Right renal pelvis (tissue), 4 donors: Measurements from ENCODE around the gene FGA. TPM values are rescaled to one million over a fixed set of nuclear protein-coding genes. Genes with fewer than 3 reads are reported as not detected.
A peak's percentile ranks its signal among the peaks of the same experiment; 100 is the strongest.

Experiments used
- DNase-seq, 4 donors: peaks; one replicate each; pipeline ENCODE4 v3.0.0-alpha.2; 2013; ENCODE audit warnings: low read depth in 4 of 4, low spot score in 3 of 4, missing footprints in 1 of 4
- polyA plus RNA-seq, 4 donors: library from polyadenylated mRNA; unstranded; fragments of 120-200 nt; gene quantifications; one replicate each; pipeline ENCODE4 v1.2.1, GENCODE V29; 2013; ENCODE audit not compliant: insufficient read length in 4 of 4

FGA gene
- polyA plus RNA-seq, 4 donors = 0.06 to 1.7 (median 0.39) TPM

GRCh38 chr4:154583677-154584076, 6.9 kb downstream of the FGA start:
- no peak for DNase-seq

GRCh38 chr4:154583230-154583629, 7.3 kb downstream of the FGA start:
- DNase-seq = no peak

DNA sequence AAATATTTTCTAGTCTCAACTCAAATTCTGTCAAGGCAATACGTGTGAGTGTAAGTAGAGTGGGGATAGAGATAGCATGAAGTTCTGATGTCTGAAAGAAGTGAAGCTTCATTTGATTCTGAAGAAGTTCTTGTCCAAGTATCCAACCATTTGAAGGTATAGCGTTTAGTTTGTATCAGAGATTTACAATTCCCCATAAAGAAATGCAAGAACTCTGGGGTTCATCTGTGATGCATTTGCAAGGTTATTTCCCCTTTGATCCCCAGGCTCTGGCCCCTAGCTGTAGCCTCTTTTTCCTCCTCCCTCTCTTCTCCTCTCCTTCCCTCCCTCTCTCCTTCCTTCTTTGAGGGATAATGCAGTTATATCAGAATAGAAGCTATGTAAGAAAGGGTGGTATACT, 7.8 kb downstream of the FGA start:
- no peak for DNase-seq

DNA sequence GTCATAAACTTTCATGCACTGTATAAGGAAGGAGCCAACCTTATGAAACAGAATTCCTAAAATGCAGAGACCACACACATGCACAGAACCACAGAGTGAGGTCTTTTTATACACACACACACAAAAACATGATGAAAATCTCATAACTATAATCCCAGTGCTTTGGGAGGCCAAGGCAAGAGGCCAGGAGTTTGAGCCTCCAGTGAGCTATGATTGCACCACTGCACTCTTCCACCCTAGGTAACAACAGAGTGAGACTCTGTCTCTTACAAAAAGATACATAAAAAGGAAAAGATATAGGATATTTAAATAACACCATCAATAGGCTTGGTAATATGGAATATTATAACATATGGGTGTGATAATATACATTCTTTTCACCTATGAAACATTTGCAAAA, 10.6 kb downstream of the FGA start:
- DNase-seq = no peak

GRCh38 chr4:154578919-154579318, 11.6 kb downstream of the FGA start:
- no peak for DNase-seq

DNA sequence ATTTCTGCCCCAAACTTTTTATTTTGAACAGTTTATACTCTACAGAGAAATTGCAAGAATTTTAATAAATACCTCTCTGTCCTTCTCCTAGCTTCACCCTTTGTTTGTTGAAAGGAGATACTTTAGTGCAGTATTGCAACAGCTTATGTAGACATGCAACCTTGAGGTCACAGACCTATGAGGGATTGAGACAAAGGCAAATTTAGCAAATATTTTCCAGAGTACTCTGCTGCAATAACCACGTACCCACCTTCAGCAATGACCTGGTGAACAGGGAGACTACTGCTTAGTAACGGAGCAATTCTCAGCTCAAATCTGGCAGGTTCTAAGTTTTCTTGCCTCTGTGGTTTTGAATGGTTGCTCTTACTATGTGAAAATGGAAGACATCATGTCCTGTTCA, 13.2 kb downstream of the FGA start:
- DNase-seq = no peak

DNA sequence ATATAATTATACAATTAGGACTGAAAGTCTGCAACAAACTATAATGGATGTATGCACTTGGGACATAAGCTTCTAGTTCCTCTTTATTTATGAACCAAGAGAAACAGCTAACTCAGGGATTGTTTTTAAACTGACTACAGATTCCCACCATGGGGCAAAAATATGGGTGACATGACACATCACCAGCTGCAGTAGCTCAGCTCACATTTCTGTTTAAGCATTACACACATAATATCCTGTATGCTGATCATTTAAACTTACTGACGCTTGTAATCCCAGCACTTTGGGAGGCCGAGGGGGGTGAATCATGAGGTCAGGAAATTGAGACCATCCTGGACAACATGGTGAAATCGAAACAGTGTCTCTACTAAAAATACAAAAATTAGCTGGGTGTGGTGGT, 16.2 kb downstream of the FGA start:
- DNase-seq = no peak

GRCh38 chr4:154573190-154573870, 17.2 kb downstream of the FGA start:
- no peak for DNase-seq

DNA sequence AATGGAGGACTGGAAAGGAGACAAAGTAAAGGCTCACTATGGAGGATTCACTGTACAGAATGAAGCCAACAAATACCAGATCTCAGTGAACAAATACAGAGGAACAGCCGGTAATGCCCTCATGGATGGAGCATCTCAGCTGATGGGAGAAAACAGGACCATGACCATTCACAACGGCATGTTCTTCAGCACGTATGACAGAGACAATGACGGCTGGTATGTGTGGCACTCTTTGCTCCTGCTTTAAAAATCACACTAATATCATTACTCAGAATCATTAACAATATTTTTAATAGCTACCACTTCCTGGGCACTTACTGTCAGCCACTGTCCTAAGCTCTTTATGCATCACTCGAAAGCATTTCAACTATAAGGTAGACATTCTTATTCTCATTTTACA, 21.0 kb downstream of the FGA start:
- no peak for DNase-seq

GRCh38 chr4:154569028-154569427, 21.5 kb downstream of the FGA start:
- no peak for DNase-seq

DNA sequence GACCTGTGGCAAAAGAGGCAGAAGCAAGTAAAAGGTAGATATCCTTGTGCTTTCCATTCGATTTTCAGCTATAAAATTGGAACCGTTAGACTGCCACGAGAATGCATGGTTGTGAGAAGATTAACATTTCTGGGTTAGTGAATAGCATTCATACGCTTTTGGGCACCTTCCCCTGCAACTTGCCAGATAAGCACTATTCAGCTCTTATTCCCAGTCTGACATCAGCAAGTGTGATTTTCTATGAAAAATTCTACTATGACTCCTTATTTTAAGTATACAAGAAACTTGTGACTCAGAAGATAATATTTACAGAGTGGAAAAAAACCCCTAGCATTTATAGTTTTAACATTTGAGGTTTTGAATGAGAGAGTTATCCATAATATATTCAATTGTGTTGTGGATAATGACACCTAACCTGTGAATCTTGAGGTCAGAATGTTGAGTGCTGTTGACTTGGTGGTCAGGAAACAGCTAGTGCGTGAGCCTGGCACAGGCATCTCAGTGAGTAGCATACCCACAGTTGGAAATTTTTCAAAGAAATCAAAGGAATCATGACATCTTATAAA, 23.8 kb downstream of the FGA start:
- no peak for DNase-seq

DNA sequence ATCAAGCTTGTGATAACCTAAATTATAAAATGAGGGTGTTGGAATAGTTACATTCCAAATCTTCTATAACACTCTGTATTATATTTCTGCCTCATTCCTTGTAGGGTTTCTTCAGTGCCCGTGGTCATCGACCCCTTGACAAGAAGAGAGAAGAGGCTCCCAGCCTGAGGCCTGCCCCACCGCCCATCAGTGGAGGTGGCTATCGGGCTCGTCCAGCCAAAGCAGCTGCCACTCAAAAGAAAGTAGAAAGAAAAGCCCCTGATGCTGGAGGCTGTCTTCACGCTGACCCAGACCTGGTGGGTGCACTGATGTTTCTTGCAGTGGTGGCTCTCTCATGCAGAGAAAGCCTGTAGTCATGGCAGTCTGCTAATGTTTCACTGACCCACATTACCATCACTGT, 24.8 kb downstream of the FGA start:
- DNase-seq = no peak

DNA sequence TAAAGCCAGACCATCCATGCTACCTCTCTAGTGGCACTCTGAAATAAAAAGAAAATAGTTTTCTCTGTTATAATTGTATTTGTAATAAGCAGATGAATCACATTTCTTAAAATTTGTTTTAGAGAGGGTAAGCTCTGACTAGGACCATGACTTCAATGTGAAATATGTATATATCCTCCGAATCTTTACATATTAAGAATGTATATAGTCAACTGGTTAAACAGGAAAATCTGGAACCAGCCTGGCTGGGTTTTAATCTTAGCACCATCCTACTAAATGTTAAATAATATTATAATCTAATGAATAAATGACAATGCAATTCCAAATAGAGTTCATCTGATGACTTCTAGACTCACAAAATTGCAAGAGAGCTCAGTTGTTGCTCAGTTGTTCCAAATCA, 26.2 kb downstream of the FGA start:
- DNase-seq = no peak

GRCh38 chr4:154562697-154563254, 27.8 kb downstream of the FGA start, which contains the start of gene FGB:
Gene FGB, plus strand, starts transcription at chr4:154563011. Its CDS starts 8 bp downstream, at chr4:154563019.
- DNase-seq = no peak

DNA sequence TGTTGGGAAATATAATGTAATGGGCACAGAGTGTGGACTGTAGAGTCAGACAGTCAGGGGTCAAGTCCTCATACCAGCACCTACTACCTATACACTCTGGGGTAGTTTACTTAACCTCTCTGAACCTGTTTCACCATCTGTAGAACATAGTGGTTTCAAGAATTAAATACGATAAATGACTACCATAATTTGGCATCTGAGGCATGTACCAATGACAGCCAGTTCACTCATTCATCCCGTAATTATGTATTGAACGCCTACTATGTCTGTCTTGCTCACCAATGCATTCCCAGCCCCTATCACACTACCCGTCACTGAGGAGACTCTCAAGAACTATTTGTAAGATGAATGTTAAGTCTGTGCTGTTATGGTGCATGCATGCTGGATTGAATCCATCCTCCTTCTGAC, 29.7 kb downstream of the FGA start:
- DNase-seq = no peak

DNA sequence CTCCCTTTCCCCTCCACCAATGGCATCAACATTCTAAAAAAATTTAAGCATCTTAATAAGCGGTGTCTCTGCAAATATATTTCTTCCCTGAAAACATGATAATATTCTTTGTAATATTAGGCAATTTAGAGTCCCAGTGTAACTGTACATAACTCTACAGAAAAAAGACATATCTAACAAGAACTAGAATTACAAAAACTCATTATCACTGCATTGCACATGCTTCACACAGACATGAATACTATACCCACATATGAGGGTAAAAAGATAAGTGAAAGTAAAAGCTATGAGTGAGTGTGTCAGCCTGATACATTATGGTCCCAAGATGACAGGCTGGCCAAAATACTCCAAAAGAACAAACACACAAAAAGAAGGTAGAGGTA, 30.1 kb downstream of the FGA start:
- no peak for DNase-seq

DNA sequence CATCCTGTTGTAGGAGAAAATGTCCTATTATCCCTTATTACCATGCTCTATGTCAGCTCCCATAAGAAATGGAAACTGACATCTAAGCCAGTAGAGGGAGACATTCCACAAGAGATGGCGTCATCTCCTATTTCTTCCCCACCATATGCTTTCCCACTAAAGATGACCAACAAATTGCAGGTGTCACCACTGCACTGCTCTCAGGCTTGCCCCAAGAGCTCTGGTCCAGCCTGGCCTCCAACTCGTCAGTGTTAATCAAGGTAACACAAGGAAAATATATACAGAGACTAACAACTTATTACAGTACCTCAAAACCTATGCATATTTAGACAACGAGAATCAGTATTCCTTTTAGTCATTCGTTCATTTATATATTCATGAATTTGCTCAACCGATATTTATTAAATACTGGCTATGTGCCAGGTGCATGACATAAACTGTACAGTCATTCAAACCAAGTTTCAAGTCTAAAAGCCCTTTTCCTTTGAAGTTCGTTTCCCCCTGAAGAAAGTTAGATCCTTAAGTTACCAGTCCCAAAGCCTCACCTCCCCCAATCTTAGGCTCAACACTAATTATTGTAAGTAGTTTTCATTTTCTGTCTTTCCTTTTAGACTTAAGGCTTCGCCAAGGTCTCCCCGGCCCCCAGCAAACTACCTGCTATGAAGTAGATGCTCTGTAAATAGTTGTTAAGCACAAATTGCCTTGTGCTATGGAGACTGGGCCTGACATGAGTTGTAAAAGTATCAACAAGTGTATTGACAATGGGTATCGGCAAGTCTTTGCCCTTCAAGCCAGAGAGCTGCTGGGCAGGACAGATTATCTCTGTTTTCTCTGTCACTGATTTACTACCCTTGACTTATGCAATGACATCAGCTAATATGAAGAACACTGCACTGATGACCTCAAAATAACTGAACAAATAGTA, 30.8 kb downstream of the FGA start:
- DNase-seq = peak in 3 of 4 donors; percentile 12 to 29 (median 21)

- DNase-seq = no peak
These were observed 31.4 kb downstream of the FGA start for GRCh38 chr4:154559141-154559493.

GRCh38 chr4:154551872-154552686, 38.5 kb downstream of the FGA start:
- peak; percentile 43 to 61 (median 49) for DNase-seq
